ENCODE measurements around the gene ABCC4.

Gene ABCC4

GRCh38 chr13:95221971-95222732, 79.1 kb downstream of the ABCC4 start:
- TF ChIP-seq CTCF (IDR thresholded peaks at IDR 0.05; ENCODE audit: borderline replicate concordance, insufficient read depth, low read depth, low read length), result no peak
- no peak overlapping the region for H3K4me3 ChIP-seq (ENCODE audit: low read depth, low read length)

GRCh38 chr13:95220611-95221010, 80.6 kb downstream of the ABCC4 start:
- H3K4me3 ChIP-seq (ENCODE audit: low read depth, low read length), result no peak overlapping the region
- TF ChIP-seq CTCF (IDR thresholded peaks at IDR 0.05; ENCODE audit: borderline replicate concordance, insufficient read depth, low read depth, low read length), result no peak

GRCh38 chr13:95217920-95218830, 83.1 kb downstream of the ABCC4 start:
- H3K4me3 ChIP-seq (ENCODE audit: low read depth, low read length), result no peak overlapping the region
- TF ChIP-seq CTCF (IDR thresholded peaks at IDR 0.05; ENCODE audit: borderline replicate concordance, insufficient read depth, low read depth, low read length), result no peak

GRCh38 chr13:95216182-95216581, 85.1 kb downstream of the ABCC4 start:
- no peak for TF ChIP-seq CTCF (IDR thresholded peaks at IDR 0.05; ENCODE audit: borderline replicate concordance, insufficient read depth, low read depth, low read length)
- no peak overlapping the region for H3K4me3 ChIP-seq (ENCODE audit: low read depth, low read length)

- TF ChIP-seq CTCF (IDR thresholded peaks at IDR 0.05; ENCODE audit: borderline replicate concordance, insufficient read depth, low read depth, low read length), result no peak
- no peak overlapping the region for H3K4me3 ChIP-seq (ENCODE audit: low read depth, low read length)
Measured at GRCh38 chr13:95212983-95213850, 88.0 kb downstream of the ABCC4 start.

- H3K4me3 ChIP-seq (ENCODE audit: low read depth, low read length), result no peak overlapping the region
- TF ChIP-seq CTCF (IDR thresholded peaks at IDR 0.05; ENCODE audit: borderline replicate concordance, insufficient read depth, low read depth, low read length), result no peak
Measured at GRCh38 chr13:95209109-95209508, 92.1 kb downstream of the ABCC4 start.

Measured in GM12875 (cell line).